Neural progenitor cell (in vitro differentiated cells): ENCODE data around the gene KLF9.

Experiments
- CTCF ChIP-seq: fragments of 200-600 bp; sonication (generic); IDR thresholded peaks from 2 replicates; pipeline ENCODE4 v1.5.1; 2017; ENCODE audit warnings: antibody characterized with exemption, mild to moderate bottlenecking
- EZH2 ChIP-seq: fragments of 200-600 bp; sonication (generic); IDR thresholded peaks from 2 replicates; pipeline ENCODE4 v1.6.1; 2017; ENCODE audit warnings: antibody characterized with exemption, mild to moderate bottlenecking, moderate library complexity
- EZH2phosphoT487 ChIP-seq: fragments of 200-600 bp; sonication (generic); IDR thresholded peaks from 2 replicates; pipeline ENCODE4 v1.6.1; 2017; ENCODE audit warnings: antibody characterized with exemption

- TF ChIP-seq CTCF (no peak), EZH2 (no peak), EZH2phosphoT487 (no peak)
These were observed 7.1 kb upstream of the KLF9 start for GRCh38 chr9:70421272-70422180.
